ENCODE data around the gene SAT2.

- TF ChIP-seq CTCF (IDR thresholded peaks at IDR 0.05) (no peak), POLR2A (IDR thresholded peaks at IDR 0.05) (no peak), POLR2AphosphoS5 (IDR thresholded peaks at IDR 0.05) (no peak), EP300 (IDR thresholded peaks at IDR 0.05) (no peak)
Measured at GRCh38 chr17:7606280-7606679, 21.3 kb downstream of the SAT2 start.
